ENCODE results near the gene TXK.
"Not testable (repeated sequence)": the region's sequence is repeated elsewhere in the genome, so short reads cannot be mapped to it uniquely, and the experiment has no call there.

TXK gene

DNA sequence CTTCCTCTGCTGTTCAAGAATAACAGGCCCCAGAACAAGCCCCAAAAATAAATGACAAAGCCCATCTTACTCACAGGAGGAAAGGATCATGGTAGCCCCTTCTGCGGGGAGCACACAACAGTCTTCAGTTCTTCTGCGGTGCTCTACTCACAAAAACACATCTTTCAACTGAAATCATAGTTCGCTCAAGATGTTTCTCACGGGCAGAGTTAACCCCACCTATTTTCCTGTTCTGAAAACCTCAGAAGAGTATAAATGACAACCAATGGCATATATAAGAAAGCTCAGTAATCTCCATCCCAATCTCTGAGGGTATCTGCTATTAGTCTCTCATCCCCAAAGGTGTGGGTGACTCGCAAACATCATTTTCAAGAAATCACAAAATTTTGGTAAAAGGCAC is at the start of gene TXK:
Gene TXK, minus strand, starts transcription at position 170 of the 400 bp plus-strand sequence. Its CDS starts 80 bp downstream, at position 90.
- no peak for DNase-seq

DNA sequence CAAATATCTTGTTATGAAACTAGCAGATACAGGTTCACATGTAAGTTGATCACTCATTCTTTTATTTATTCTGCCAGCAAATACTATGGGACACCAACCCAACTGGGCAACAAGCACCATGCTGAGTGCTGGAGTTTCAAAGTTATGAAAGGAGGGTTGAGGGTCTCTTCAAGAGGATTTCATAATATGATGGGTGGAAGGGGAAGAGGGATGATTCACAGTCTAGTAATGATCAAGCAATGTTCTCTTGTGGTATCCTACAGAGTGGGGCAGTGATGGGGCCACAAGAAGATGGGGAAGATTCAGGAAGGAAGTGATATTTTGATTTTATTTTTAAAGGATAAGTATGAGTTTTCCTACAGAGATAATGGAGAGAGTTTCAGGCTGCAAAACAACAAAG is 46.2 kb upstream of the TXK start:
- DNase-seq: peak; percentile 52

DNA sequence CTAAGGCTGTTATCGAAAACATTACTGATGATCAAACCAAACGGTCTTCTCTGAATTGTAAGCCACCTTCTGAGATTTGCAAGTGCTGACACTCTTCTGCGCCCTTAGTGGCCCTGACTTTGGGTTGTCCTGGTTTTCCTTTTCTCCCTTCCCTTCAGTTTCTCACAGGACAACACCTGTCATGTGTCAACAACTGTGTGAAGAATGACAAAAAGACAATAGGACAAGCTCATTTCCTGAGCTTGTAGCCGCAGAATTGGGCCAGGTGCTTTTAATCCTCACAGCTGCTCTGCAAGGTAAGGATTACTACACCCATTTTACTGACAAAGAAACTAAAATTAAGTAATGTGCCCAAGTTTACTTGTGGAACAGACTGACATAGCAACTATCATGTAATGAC is 44.9 kb upstream of the TXK start:
- DNase-seq: no peak

DNA sequence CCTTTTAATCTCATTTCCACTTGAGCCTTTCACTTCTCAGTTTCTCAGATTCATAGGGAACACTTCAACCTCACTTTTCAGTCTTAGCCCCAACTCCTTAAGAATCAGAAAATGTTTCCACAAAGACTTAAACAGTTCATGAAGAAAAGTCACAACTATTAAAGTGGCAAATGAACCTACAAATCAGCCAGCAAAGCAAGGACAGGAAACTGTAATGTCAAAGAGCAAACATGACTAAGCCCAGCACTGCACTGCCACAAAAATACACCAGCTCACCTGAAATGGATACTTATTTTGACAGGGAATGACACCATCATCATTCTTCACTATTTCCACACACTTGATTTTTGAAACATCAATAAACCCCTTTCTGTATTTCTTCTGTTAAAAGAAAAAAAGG is 41.8 kb upstream of the TXK start:
- no peak for DNase-seq

DNA sequence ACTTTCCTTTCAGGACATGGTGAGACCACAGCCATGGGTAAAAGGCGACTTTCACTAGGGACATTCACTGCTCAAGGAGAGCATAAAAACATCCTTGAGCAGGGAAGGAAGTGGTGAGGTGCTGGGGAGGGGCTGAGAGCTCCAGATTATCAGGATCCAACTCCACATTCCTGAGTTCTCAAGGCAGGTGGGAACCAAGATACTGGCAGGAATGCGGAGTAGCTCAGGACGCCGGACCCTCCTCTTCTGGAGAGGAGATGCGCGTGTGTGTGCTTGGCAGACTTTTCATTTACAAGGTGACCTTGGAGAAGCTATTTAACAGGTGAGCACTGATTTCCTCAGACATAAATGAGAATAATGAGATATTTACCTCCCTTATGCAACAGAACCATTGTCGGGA is 41.3 kb upstream of the TXK start:
- no peak for DNase-seq

DNA sequence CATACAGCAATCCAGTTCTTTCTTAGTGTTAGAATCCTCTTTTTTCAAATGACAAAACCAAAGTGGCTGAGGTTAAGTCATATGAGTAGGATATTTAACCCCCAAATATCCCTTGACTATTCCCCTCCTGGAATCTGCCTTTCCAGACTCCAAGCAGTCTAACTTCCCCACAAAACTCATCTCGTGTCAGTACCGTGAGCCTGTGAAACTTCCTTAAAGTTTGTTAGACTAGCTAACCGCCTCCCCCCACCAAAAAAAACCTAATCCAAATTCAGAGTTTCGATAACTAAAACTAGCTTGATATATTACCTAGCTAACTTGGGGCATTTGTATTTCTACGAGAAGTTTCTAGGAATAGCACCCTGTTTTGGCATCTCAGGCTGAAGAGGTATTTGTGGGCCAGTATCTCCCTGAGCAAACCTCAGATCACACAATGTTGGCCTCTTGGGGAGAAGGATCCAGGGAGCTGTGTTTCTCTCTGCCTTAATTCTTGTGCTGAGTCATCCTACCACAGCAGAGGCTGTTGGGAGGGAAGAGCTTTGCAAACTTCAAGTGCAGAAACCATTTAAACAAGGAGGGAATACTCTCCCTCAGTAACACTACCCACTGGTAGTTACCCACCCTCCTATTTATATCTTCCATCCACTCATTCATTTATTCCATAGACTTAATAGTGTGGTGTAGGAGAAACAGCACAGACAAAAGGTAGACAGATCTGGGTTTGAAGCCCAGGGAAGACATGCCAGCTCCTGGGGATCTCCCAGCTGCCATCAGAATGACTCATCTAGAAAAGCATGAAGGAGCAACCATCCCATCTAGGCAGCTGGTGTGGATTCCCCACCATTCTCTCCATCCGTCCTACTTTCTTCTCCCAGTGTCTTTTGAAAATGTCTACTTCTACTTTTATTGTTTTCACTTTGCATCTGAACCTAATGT is 39.3 kb upstream of the TXK start:
- DNase-seq: peak; percentile 89

DNA sequence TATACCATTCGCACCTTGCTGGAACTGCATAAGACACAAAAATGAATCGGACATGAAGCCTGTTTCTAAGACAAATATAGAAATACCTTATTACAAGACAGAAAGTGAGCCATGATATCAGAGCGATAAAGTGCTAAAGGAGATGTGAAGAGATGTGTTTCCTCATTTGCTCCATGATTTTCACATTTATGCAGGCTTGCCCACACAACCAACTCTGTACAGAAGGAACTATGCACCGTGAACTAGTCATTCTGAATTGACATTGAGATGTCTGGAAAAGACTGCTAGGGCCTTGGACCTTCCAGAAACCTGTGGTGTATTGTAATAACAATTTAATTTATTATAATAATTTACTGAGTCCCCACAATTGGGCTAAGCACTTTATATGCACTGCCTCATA is 38.6 kb upstream of the TXK start:
- DNase-seq: no peak

DNA sequence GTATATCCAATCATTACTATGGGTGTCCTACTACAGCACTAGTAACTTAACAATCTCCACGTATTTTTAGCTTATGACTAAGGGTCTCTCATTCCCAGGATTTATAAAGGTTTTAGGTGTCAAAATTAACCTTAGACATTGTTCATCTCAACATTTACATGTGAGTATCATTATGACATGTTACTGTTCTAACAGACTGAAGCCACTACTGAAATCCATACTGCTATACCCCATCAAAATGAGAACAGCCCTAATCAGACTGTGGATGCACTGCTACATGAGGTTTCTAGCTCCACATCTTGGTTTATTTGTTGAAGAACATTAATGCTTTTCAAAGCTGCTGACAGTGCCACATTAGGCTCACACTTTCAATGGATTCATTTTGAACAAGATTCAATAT is 35.6 kb upstream of the TXK start:
- DNase-seq: no peak

DNA sequence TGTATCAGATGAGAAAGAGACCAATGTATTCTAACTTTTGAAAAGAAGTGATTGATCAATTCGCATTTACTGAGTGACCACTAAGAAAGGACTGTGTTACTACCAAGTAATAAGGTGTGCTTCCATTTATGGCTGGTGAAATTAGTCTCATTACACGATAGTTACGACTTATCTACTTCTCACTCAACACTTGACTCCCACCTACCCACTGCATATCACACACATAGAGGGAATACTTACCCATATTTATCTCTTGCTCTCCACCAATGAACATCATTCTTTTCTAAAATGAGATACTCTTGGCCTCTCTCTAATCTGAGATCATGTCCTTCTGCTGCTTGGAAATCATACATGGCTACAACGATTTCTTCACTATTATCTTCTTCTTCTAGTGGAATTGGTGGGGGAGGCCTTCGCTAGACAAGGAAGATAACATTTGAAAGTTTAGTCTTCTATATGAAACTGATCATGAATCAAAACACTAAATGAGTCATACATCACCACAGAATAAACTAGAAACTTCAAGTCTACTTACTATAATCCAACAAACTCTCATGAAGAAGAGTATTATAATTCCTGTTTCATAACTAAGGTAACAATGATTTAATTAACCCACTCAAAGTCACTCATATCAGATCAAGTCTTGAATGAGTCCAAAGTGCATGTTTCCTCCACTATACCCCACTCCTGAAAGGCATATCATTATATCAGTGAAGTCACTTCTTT is 33.7 kb upstream of the TXK start:
- DNase-seq: no peak

DNA sequence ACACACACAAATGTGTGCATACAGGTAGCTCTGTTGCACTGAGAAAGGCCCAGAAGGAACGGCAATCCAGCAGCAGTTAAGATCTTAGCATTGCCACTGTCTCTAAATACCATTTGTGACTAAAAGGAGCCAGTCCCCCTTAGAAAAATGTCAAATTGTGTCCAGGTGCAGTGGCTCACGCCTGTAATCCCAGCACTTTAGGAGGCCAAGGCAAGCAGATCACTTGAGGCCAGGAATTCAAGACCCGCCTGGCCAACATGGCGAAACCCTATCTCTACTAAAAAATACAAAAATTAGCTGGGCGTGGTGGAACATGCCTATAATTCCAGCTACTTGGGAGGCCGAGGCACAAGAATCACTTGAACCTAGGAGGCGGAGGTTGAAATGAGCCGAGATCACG is 30.5 kb upstream of the TXK start:
- not testable (repeated sequence) for DNase-seq

DNA sequence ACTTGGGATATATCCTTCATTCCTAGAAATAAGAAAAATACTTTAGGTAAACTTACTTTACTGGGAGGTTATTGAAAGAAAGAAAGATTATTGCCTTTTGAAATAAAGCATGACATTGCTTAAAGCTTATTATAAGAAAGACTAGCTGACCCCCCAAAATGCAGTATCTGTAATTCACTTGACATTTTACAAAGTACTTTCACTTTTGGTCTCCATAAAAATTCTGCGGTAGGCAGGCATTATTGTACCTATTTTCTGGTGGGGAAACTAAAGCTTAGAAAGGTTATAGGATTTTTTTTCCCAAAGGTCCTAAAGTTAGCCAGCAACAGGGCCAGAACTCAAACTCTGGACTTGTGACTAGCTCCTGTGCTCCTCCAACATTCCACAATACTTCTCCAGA is 29.7 kb upstream of the TXK start:
- no peak for DNase-seq

DNA sequence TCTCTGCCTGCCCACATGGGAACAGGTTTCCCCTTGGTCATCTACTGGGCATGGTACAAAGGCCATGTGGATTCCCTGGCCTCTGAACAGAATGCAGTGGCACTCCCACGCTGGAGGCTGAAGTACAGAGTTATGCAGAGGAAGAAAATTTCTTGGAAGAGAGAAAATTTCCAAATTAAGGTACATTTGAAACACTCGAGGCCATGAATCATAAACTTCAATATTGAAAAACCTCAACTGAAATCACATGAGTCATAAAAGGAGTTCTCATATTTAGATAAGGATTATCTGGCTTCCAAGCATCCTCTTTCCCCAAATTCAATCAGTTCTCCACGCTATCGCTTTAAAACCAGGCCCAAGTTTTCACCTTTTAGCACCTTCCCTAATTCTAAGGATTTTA is 28.1 kb upstream of the TXK start:
- peak; percentile 42 for DNase-seq

DNA sequence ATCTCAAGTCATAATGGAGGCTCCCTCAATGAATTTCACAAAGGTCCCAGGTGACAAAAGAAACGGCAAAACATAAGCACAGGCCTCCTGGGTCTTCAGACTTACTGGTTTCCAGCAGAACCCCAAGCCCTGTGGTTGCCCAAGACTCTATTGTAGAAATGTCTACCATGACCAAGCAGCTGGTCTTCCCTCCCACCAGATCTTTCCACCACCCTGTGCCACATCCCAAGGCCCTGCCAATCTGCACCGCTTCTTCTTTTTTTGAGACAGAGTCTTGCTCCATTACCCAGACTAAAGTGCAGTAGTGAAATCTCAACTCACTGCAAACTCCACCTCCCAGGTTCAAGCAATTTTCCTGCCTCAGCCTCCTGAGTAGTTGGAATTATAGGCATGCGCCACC is 23.2 kb upstream of the TXK start:
- no peak for DNase-seq

DNA sequence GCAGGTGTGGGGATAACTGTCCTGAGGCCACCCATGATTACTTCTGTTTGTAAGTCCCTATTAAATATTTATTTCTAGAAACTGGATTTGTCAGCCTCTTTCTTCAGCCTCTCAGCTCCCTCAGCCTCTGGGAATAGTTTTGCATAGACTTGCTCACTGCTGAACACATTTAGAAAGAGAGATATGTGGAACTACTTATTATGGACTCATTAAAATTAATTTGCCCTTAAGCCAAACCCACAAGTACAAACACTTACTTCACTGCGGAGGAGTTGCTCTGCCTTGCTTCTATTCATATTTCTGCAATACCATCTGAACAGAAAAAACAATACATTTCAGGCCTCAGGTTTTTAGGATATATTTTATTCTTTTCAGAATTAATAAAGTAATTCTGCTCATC is 22.4 kb upstream of the TXK start:
- no peak for DNase-seq

DNA sequence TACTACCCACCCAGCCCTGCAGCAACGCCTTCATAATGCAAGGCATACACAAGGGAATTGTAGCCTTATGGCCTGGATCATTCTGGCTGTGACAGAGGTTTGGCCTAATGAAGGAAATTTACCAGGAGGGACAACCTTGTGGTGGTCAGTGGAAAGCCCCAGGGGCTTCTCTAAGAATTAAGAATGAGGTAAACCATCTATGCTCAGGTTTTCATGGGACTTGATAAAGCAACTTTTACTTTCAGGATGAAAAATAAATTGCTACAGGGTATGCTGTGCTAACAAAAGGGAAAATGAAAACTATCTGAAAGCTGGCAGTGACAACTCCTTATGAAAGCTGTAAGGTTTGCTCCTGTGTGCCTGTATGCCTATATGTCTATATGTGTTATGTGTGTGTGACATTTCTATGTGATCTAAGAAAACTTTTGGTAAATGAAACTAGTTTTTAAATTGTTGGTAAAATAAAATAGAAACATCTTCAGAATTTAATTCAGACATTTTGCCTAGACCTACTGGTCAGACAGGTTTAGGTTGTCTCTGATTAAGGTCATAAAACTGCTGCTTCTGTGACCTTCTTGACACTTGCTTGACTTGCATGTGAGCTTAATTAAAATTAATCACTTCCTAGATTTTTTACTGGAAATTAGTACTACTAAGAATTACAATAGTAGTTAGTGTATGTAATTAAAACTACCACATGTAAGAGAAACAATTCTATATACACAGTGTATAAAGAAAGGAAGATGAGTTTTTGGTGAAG is 19.9 kb upstream of the TXK start:
- no peak for DNase-seq

DNA sequence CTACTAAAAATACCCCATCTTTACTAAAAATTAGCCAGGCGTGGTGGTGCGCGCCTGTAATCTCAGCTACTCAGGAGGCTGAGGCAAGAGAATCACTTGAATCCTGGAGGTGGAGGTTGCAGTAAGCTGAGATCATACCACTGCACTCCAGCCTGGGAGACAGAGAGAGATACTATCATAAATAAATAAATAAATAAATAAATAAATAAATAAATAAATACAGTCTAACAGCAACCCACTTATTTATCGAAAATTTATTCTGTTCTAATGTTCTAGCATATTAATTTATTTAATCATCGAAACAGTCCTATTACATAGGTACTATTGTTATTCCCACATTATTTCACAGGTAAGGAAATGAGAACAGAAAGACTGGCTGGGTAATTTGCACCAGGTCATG is 18.2 kb upstream of the TXK start:
- DNase-seq: no peak

DNA sequence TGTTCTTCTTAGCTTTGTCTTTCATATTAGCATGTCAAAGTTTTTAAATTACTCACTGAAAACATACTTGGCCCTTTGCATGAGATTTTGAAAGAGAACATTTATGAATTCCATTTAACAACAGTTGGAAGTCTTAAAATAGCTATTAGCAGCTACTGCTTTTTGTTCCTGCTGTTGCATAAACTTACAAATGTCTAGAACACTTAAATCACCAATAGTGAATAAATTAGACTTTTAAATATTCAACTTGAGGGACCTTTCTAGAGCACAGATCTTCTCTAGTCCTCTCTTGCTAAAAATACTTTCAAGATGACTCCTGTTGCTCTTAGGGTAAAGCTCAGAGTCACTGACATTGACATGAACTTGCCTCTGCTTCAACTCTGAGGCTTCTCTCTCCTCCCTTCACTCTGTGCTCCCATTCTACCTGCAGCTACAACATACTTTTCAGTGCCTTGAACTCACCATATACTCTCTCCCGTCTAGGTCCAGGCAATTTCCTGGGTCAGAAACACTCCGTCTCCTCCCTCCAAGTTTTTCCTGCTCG is 15.8 kb upstream of the TXK start:
- DNase-seq: no peak

DNA sequence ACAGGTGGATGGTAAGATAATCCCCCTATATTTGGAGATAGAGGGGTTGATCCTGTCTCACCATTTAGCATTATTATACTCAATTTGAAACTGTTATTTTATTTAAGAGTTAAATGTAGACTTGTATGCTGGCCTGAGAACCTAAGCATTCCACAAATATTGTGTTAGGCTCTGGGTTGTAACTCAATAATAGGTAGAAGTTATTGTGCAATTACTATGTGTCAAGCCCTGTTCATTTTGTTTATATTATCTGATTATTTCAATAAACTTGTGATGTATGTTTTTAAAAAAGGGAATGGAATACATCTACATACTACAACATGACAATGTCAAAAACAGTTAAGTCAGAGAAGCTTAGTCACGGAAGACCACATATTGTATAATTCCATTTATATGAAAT is 13.6 kb upstream of the TXK start:
- DNase-seq: no peak

DNA sequence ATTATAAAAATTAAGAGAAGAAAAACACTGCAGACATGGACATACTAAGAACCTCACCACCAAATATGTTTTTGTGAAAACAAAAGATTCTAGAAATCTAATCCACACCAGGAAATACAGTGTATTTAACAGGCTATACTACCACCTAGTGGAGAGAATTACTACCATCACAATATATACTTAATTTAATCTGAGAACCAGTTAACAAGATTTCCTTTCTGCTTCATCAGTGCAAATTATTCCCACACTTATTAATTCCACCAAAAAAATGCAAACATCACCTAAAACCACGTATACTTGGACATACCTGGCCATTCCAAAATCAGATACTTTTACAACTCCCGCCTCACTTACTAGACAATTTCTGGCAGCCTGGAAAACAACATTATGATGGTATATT is 7.0 kb upstream of the TXK start:
- peak; percentile 47 for DNase-seq

DNA sequence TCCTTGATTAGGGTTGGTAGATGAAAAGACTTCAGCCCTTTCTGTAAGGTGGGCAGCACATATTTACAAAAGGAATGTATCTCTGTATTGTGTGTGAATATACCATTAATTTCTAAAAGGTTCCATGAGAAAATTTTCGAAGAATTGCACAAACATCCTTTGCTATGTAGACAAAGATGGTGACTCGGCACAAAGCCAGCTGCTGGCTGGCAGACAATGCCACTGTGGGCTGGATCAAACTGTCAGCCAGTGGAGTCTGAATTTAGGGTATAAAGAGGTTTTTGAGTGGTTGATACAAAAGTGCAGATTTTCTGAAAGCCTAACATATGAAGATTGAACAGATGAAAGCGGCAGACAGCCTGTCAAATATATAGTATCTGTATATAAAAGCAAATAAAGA is 5.6 kb upstream of the TXK start:
- peak; percentile 61 for DNase-seq

DNA sequence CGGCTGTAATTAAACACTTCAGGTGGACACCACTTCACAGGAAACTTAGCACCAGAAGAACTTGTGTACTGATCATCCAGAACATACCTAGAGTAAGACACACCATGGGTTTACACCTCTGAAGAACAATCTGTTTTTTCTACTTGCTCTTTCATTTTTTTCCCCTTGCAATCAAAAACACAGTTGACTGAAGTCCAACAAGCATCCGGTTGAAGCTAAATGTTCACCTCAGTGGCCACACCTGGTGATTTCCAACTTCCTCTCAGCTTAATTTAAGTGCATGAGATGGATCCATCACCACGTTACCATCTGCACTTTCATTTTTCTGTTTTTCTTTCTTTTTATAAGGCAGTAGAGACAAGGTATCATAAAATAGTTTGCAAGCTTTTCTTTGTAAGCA is 4.9 kb upstream of the TXK start:
- no peak for DNase-seq

DNA sequence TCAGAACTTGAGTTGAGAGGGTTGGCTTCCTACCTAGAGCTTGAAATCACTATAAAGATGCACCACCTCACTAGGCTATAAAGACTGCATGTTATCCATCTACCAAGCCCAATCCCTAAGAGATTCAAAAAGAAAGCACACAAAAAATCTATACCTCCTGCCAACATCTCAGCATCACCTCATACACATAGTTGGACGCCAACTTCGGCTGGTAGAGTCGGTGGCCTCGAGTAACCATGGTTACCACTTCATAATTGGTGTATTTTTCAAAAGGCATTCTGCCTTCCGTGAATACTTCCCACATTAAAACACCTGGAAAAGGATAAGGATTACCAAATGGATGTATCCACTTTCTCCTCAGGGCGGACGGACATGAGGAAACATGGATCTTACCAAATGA is 4.5 kb upstream of the TXK start:
- no peak for DNase-seq

DNA sequence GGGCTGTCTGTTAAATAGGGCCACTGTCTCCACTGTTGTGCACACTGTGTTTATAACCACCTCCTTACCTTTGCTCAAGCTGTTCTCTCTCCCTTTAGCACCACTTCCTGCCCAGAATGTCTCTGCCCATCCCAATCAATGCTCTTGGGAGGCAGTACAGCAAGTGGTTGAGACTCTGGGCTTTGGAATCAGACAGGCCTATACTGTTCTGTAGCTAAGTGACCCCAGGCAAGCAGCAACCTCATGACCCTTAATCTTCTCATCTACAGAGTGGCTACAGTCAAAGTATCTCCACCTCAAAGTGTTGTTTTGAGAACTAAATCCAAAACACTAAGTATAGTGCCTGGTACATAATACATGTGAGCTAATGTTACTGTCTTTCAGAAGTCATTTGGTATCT is 3.8 kb upstream of the TXK start:
- DNase-seq: no peak

Measured in fibroblast of skin of right biceps (primary cell).